Astrocyte (in vitro differentiated cells and primary cell): Measurements from ENCODE around the gene RIT2.

Experiments used
- EZH2 ChIP-seq: IDR thresholded peaks from 2 replicates; pipeline ENCODE4 v1.6.1; 2012; ENCODE audit warnings: mild to moderate bottlenecking, low read length, inconsistent platforms; ENCODE audit not compliant: insufficient read depth
- TF ChIP-seq, protein P1 (sequence below): IDR thresholded peaks from 2 replicates; pipeline ENCODE4 v1.5.1; 2011; ENCODE audit warnings: low read depth, mild to moderate bottlenecking, inconsistent platforms, low read length, moderate library complexity; ENCODE audit not compliant: insufficient read depth

DNA sequence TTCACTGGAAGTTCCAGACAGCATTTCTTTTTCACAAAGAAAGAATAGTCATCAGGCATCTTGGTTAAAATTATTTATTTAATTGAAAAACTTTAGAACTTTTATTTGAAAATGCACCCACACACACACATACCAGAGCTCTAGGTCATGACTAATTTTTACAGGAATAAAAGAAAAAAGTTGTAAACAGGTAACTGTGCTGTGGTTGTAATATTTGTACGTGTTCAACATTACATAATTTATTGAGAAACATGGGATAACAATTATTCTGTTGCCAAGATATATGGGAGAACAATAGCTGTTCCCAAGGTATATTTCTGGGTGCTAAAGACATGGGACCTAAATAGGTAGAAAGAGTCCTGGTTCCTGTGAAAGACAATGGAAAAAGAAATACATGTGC is 104.9 kb downstream of the RIT2 start:
- no peak for TF ChIP-seq EZH2
- TF ChIP-seq, protein P1, sequence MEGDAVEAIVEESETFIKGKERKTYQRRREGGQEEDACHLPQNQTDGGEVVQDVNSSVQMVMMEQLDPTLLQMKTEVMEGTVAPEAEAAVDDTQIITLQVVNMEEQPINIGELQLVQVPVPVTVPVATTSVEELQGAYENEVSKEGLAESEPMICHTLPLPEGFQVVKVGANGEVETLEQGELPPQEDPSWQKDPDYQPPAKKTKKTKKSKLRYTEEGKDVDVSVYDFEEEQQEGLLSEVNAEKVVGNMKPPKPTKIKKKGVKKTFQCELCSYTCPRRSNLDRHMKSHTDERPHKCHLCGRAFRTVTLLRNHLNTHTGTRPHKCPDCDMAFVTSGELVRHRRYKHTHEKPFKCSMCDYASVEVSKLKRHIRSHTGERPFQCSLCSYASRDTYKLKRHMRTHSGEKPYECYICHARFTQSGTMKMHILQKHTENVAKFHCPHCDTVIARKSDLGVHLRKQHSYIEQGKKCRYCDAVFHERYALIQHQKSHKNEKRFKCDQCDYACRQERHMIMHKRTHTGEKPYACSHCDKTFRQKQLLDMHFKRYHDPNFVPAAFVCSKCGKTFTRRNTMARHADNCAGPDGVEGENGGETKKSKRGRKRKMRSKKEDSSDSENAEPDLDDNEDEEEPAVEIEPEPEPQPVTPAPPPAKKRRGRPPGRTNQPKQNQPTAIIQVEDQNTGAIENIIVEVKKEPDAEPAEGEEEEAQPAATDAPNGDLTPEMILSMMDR = no peak
